Measurements from ENCODE around the gene IGFBP7. TPM values are rescaled to one million over a fixed set of nuclear protein-coding genes. Genes with fewer than 3 reads are reported as not detected.

Gene IGFBP7
- total RNA-seq, 2 donors from 2014 or later, result 58.5 to 89.5 TPM

GRCh38 chr4:57093845-57094831 lies 16.0 kb downstream of the IGFBP7 start:
- H3K36me3 ChIP-seq, result no peaks in the 10 kb centered on the region
- H3K4me1 ChIP-seq, result no peaks in the 10 kb centered on the region
- no peaks in the 10 kb centered on the region for H3K27me3 ChIP-seq
- H3K27ac ChIP-seq, result no peak overlapping the region
- no peak for DNase-seq
- intact Hi-C loops (cut with DNase I), result no loop called here
- TF ChIP-seq, protein P1, sequence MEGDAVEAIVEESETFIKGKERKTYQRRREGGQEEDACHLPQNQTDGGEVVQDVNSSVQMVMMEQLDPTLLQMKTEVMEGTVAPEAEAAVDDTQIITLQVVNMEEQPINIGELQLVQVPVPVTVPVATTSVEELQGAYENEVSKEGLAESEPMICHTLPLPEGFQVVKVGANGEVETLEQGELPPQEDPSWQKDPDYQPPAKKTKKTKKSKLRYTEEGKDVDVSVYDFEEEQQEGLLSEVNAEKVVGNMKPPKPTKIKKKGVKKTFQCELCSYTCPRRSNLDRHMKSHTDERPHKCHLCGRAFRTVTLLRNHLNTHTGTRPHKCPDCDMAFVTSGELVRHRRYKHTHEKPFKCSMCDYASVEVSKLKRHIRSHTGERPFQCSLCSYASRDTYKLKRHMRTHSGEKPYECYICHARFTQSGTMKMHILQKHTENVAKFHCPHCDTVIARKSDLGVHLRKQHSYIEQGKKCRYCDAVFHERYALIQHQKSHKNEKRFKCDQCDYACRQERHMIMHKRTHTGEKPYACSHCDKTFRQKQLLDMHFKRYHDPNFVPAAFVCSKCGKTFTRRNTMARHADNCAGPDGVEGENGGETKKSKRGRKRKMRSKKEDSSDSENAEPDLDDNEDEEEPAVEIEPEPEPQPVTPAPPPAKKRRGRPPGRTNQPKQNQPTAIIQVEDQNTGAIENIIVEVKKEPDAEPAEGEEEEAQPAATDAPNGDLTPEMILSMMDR (IDR thresholded peaks at IDR 0.05), result no peak
- no peak overlapping the region for H3K4me3 ChIP-seq
- no peak overlapping the region for H3K9ac ChIP-seq (ENCODE audit: low read depth in 2 of 2, low read length in 2 of 2)
- no peaks in the 10 kb centered on the region for H3K9me3 ChIP-seq

DNA sequence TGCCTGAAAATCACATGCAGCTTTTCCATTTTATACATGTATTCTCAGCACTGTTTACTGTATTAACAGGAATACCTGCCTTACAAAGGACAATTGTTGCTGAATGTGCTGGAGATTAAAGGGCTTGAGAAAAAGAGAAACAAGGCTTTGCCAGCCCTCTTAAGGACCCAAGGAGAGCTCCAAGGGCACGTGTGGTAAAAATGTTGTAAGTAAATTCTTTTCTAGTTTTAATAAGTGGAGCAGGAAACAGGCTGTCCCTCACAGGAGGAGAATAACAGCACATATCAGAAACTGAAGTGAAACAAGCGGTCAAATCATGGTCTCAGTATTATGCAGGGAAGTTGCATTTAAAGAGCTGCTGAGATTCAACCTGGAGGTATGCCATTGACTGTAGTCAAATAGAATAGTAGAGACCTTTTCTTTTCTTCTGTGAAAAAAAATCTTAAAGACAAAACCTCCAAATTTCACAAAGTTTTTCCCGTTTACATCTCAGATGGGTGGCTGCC lies 18.5 kb downstream of the IGFBP7 start:
- DNase-seq, result no peak
- no peaks in the 10 kb centered on the region for H3K36me3 ChIP-seq
- no peak overlapping the region for H3K9ac ChIP-seq (ENCODE audit: low read depth in 2 of 2, low read length in 2 of 2)
- intact Hi-C loops (cut with DNase I), result no loop called here
- H3K4me3 ChIP-seq, result no peak overlapping the region
- no peaks in the 10 kb centered on the region for H3K9me3 ChIP-seq
- H3K27ac ChIP-seq, result no peak overlapping the region
- H3K4me1 ChIP-seq, result no peaks in the 10 kb centered on the region
- TF ChIP-seq, protein P1 (IDR thresholded peaks at IDR 0.05), result no peak
- H3K27me3 ChIP-seq, result no peaks in the 10 kb centered on the region

DNA sequence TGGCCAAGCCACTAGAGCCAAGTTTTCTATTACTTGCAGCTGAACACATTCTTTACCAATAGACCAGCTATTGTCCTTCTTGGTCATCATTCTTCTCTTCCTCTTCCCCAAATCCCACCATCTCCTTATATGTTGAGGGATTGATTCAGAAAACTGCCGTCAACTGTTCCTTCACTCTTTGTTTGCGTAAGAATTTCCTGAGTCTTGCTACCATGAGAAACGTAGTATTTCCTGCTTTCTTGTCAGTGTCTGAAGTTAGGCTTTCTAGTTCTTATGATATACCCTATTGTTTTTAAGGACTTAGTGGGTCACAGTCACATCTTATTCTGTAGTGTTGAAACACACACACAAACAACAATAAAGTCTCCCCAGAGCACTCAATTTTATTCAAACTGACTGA lies 20.1 kb downstream of the IGFBP7 start:
- TF ChIP-seq, protein P1 (IDR thresholded peaks at IDR 0.05), result no peak
- H3K9me3 ChIP-seq, result no peaks in the 10 kb centered on the region
- H3K27ac ChIP-seq, result no peak overlapping the region
- H3K4me3 ChIP-seq, result no peak overlapping the region
- no peak overlapping the region for H3K9ac ChIP-seq (ENCODE audit: low read depth in 2 of 2, low read length in 2 of 2)
- no peak for DNase-seq
- no peaks in the 10 kb centered on the region for H3K36me3 ChIP-seq
- H3K27me3 ChIP-seq, result no peaks in the 10 kb centered on the region
- H3K4me1 ChIP-seq, result no peaks in the 10 kb centered on the region
- intact Hi-C loops (cut with DNase I), result no loop called here

DNA sequence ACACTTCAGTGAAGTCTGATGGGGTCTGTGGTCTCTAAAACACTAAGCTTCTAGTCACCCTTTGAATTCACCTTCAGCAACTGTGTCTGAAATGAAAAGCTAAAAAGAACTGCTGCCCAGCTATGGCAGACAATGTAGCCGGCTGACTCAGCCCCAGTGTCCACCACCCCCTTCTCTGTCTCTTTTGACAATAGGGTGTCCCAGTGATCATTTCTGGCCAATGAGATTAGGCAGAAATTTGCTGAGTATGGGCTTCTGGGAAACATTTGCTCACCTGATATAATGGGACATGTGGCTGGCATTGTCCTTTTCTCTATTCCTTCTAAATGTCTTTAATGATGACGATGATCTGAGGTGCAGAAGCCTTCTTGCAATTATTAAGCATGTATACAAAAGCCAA lies 20.6 kb downstream of the IGFBP7 start:
- H3K4me1 ChIP-seq, result no peaks in the 10 kb centered on the region
- H3K9me3 ChIP-seq, result no peaks in the 10 kb centered on the region
- no peak overlapping the region for H3K27ac ChIP-seq
- H3K4me3 ChIP-seq, result no peak overlapping the region
- no peaks in the 10 kb centered on the region for H3K36me3 ChIP-seq
- H3K9ac ChIP-seq (ENCODE audit: low read depth in 2 of 2, low read length in 2 of 2), result no peak overlapping the region
- TF ChIP-seq, protein P1 (IDR thresholded peaks at IDR 0.05), result no peak
- no peak for DNase-seq
- intact Hi-C loops (cut with DNase I), result no loop called here
- H3K27me3 ChIP-seq, result no peaks in the 10 kb centered on the region

GRCh38 chr4:57086031-57086723 lies 24.0 kb downstream of the IGFBP7 start:
- H3K4me1 ChIP-seq, result no peaks in the 10 kb centered on the region
- no peak for DNase-seq
- no peak overlapping the region for H3K27ac ChIP-seq
- TF ChIP-seq, protein P1 (IDR thresholded peaks at IDR 0.05), result no peak
- no peak overlapping the region for H3K9ac ChIP-seq (ENCODE audit: low read depth in 2 of 2, low read length in 2 of 2)
- H3K36me3 ChIP-seq, result no peaks in the 10 kb centered on the region
- intact Hi-C loops (cut with DNase I), result no loop called here
- no peak overlapping the region for H3K4me3 ChIP-seq
- H3K9me3 ChIP-seq, result no peaks in the 10 kb centered on the region
- H3K27me3 ChIP-seq, result no peaks in the 10 kb centered on the region
